H1 (cell line): ENCODE data around the gene ZNF562. TPM values are rescaled to one million over a fixed set of nuclear protein-coding genes. Genes with fewer than 3 reads are reported as not detected.

ENCODE experiments used
- ASH2L ChIP-seq: fragments of 200-600, 300-600 bp; sonication (generic); IDR thresholded peaks from one replicate; pipeline ENCODE4 v1.7.1; 2017; ENCODE audit warnings: low read length
- CBX5 ChIP-seq: fragments of 300-800, 300-1000 bp; sonication (generic); IDR thresholded peaks from 2 replicates; pipeline ENCODE4 v1.7.1; 2016; ENCODE audit warnings: antibody characterized with exemption, low read length, low read depth
- CHD7 ChIP-seq: fragments of 300-600 bp; sonication (generic); IDR thresholded peaks from 2 replicates; pipeline ENCODE4 v1.7.1; 2012; ENCODE audit warnings: low read length, moderate library complexity, mild to moderate bottlenecking, inconsistent platforms; ENCODE audit not compliant: insufficient replicate concordance
- HDAC2 ChIP-seq, 2 experiments: fragments of 300-600 bp in 1 of 2; sonication (generic) in 1 of 2; IDR thresholded peaks; 2 replicates each; pipeline ENCODE4 v1.6.1; 2011 to 2012; ENCODE audit warnings: low read depth in 2 of 2, low read length in 2 of 2, mild to moderate bottlenecking in 2 of 2, moderate library complexity in 2 of 2, borderline replicate concordance in 1 of 2, inconsistent platforms in 1 of 2
- HDAC6 ChIP-seq: IDR thresholded peaks from one replicate; pipeline ENCODE4 v1.7.1; 2012; ENCODE audit warnings: low read depth, mild to moderate bottlenecking, inconsistent platforms, low read length, moderate library complexity
- PHF8 ChIP-seq: fragments of 200-600 bp; sonication (generic); conservative IDR thresholded peaks from 2 replicates; pipeline ENCODE4 v1.7.1; 2012; ENCODE audit warnings: low read depth, mild to moderate bottlenecking, inconsistent platforms, low read length, moderate library complexity
- SAP30 ChIP-seq: fragments of 300-600 bp; sonication (generic); IDR thresholded peaks from 2 replicates; pipeline ENCODE4 v1.7.1; 2012; ENCODE audit warnings: low read length, moderate library complexity, mild to moderate bottlenecking, inconsistent platforms; ENCODE audit not compliant: insufficient read depth, insufficient replicate concordance
- SP1 ChIP-seq: IDR thresholded peaks from 2 replicates; pipeline ENCODE4 v1.6.1; 2011; ENCODE audit warnings: low read depth, low read length
- ZNF274 ChIP-seq: IDR thresholded peaks from 2 replicates; pipeline ENCODE4 v1.7.0; 2012; ENCODE audit warnings: low read length, borderline replicate concordance; ENCODE audit errors: extremely low read depth
- polyA plus RNA-seq, 7 experiments: library from polyadenylated mRNA; depleted of rRNA in 3 of 7; stranded (reverse) in 5 of 7; unstranded in 2 of 7; fragments of >200 nt in 5 of 7; fragments of 200-250 nt in 2 of 7; gene quantifications; 1 replicate in 5 of 7; 2 replicates in 1 of 7; 4 replicates in 1 of 7; pipeline versions ENCODE4 v1.2.1 to v1.2.3, GENCODE V29; 2011 to 2013; ENCODE audit warnings: missing spikeins in 2 of 7, mixed read lengths in 2 of 7
- total RNA-seq: library from RNA; stranded (reverse); fragmentation: NEBNext Ultra II Directional; extraction: Animal tissue kit (Norgen Biotek cat#: 25700); gene quantifications from 2 replicates; pipeline ENCODE4 v1.2.1, GENCODE V29; 2021

ZNF562 gene
- total and polyA plus RNA-seq, 2 of the 8 experiments (the other 6 are each of a cell fraction or from before 2014, with no cell fraction given), result 0.12 to 2.5 TPM

- TF ChIP-seq CHD7 (no peak), SAP30 (peak; percentile 42), CBX5 (no peak), ZNF274 (no peak), PHF8 (peak; percentile 82), ASH2L (peak; percentile 96), HDAC6 (no peak), HDAC2 (IDR thresholded peaks at IDR 0.05; ENCODE audit: borderline replicate concordance in 1 of 2, low read depth in 2 of 2, low read length in 2 of 2) (0 out of 4 replicates have a peak, but pooled peaks of 1 of the 2 experiments have one; percentile 51), SP1 (no peak)
These were observed 53.5 kb downstream of the ZNF562 start, which contains the start of gene ZNF561 (continued) for GRCh38 chr19:9621156-9622037.
